ENCODE data around the gene POLRMT. TPM values are rescaled to one million over a fixed set of nuclear protein-coding genes. Genes with fewer than 3 reads are reported as not detected.
"Not testable (repeated sequence)": the region's sequence is repeated elsewhere in the genome, so short reads cannot be mapped to it uniquely, and the experiment has no call there.

The POLRMT gene
- total and polyA plus RNA-seq, 7 donors = 61.7 to 99.8 (median 78.8) TPM

GRCh38 chr19:628168-628567 is 5.2 kb downstream of the POLRMT start:
- ATAC-seq (no peak), DNase-seq (no peak)
- 85 to 89% (median 87%) methylated on average over 19 of the region's 19 CpGs for WGBS, 3 donors
- peaks cover 0 to 73% of the 10 kb centered on the region in 2 donors for H3K36me3 ChIP-seq (ENCODE audit: insufficient read depth in 1 of 2, low read depth in 1 of 2)
- no peak overlapping the region for H3K27ac ChIP-seq
- H3K4me1 ChIP-seq = peaks cover 9% of the 10 kb centered on the region
- TF ChIP-seq CTCF (IDR thresholded peaks at IDR 0.05) = no peak
- H3K9me3 ChIP-seq = no peaks in the 10 kb centered on the region
- H3K27me3 ChIP-seq (ENCODE audit: insufficient read depth in 3 of 3, low read length in 2 of 3) = no peaks in the 10 kb centered on the region
- intact Hi-C loops (cut with DNase I) = loop anchor here (5.0 kb wide), 2 partner anchors 36 to 51 kb away; no protein-coding TSS in a partner anchor
- H3K4me3 ChIP-seq = no peak overlapping the region

DNA sequence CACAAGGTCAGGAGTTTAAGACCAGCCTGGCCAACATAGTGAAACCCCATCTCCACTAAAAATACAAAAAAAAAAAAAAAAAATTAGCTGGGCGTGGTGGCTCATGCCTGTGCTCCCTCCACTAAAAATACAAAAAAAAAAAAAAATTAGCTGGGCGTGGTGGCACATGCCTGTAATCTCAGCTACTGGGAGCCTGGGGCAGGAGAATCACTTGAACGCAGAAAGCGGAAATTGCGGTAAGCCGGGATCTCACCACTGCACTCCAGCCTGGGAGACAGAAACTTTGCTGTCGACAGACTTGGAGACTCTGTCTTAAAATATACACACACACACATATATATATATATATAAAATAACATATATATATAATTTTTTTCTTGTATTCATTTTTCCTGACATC is 6.8 kb downstream of the POLRMT start:
- not testable (repeated sequence) for H3K9me3 ChIP-seq; H3K4me1 ChIP-seq; H3K4me3 ChIP-seq; H3K27ac ChIP-seq; DNase-seq; H3K27me3 ChIP-seq (ENCODE audit: insufficient read depth in 3 of 3, low read length in 2 of 3); ATAC-seq
- intact Hi-C loops (cut with DNase I) = loop anchor here (5.0 kb wide), 2 partner anchors 34 to 49 kb away; no protein-coding TSS in a partner anchor
- H3K36me3 ChIP-seq (ENCODE audit: insufficient read depth in 1 of 2, low read depth in 1 of 2) = peaks cover 0 to 87% of the 10 kb centered on the region in 2 donors
- 97 to 99% (median 97%) methylated on average over 6 to 7 of the region's 7 CpGs for WGBS, 3 donors

- Histone ChIP-seq H3K4me3 (no peak overlapping the region), H3K4me1 (no peaks in the 10 kb centered on the region), H3K36me3 (ENCODE audit: insufficient read depth in 1 of 2, low read depth in 1 of 2) (peaks cover 2 to 83% of the 10 kb centered on the region in 2 donors), H3K27ac (no peak overlapping the region), H3K27me3 (ENCODE audit: insufficient read depth in 3 of 3, low read length in 2 of 3) (no peaks in the 10 kb centered on the region), H3K9me3 (no peaks in the 10 kb centered on the region)
- 87 to 92% (median 88%) methylated on average over 5 of the region's 5 CpGs for WGBS, 3 donors
- no peak for DNase-seq
- no peak for TF ChIP-seq CTCF (IDR thresholded peaks at IDR 0.05)
- ATAC-seq = no peak
- intact Hi-C loops (cut with DNase I) = loop anchor here (5.0 kb wide), 2 partner anchors 33 to 48 kb away; no protein-coding TSS in a partner anchor
Measured at GRCh38 chr19:625257-625656, 8.1 kb downstream of the POLRMT start.

GRCh38 chr19:624433-625109 is 8.8 kb downstream of the POLRMT start:
- peaks cover 6 to 90% of the 10 kb centered on the region in 2 donors for H3K36me3 ChIP-seq (ENCODE audit: insufficient read depth in 1 of 2, low read depth in 1 of 2)
- peak overlapping the region; percentile 16 for H3K27ac ChIP-seq
- no peak for ATAC-seq
- H3K4me1 ChIP-seq = no peaks in the 10 kb centered on the region
- DNase-seq = no peak
- no peak overlapping the region for H3K4me3 ChIP-seq
- intact Hi-C loops (cut with DNase I) = loop anchor here (5.0 kb wide), 2 partner anchors 32 to 47 kb away; no protein-coding TSS in a partner anchor
- TF ChIP-seq CTCF (IDR thresholded peaks at IDR 0.05) = no peak
- no peaks in the 10 kb centered on the region for H3K9me3 ChIP-seq
- WGBS, 3 donors = 85 to 91% (median 86%) methylated on average over 20 to 24 of the region's 24 CpGs
- no peaks in the 10 kb centered on the region for H3K27me3 ChIP-seq (ENCODE audit: insufficient read depth in 3 of 3, low read length in 2 of 3)

DNA sequence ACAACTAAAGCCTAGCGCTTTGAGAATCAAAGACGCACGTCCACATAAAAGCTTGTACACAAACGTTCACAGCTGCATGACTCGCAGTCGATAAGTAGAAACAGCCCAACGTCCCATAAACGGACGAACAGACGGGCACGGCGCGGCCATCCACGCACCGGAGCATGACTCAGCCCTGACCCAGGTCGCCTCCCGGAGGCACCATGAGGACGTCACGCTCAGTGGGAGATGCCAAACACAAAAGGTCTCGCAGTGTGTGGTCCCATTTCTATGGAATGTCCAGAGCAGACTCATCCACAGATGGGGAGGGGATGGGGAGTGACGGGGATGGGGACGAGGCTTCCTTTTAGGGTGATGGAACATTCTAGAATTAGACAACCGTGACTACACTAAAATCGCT is 9.4 kb downstream of the POLRMT start:
- WGBS, 3 donors = 71 to 73% (median 72%) methylated on average over 24 of the region's 24 CpGs
- peak in 2 of 4 donors; percentile 32 to 34 for ATAC-seq

More for the DNA sequence above, 9.4 kb downstream of the POLRMT start:
- no peak for DNase-seq
- Histone ChIP-seq H3K9me3 (no peaks in the 10 kb centered on the region), H3K36me3 (ENCODE audit: insufficient read depth in 1 of 2, low read depth in 1 of 2) (peaks cover 9 to 90% of the 10 kb centered on the region in 2 donors), H3K4me1 (no peaks in the 10 kb centered on the region), H3K4me3 (no peak overlapping the region), H3K27me3 (ENCODE audit: insufficient read depth in 3 of 3, low read length in 2 of 3) (no peaks in the 10 kb centered on the region), H3K27ac (peak overlapping the region; percentile 16)
- no peak for TF ChIP-seq CTCF (IDR thresholded peaks at IDR 0.05)
- intact Hi-C loops (cut with DNase I) = no loop called here

All from psoas muscle (tissue), 8 donors.